ENCODE data around the gene PHF3.
"Not testable (repeated sequence)": the region's sequence is repeated elsewhere in the genome, so short reads cannot be mapped to it uniquely, and the experiment has no call there.

The PHF3 gene

GRCh38 chr6:63742060-63742459, 106.5 kb downstream of the PHF3 start:
- H3K27ac ChIP-seq, result no peak overlapping the region
- ChIA-PET POLR2A (ENCODE audit: low non-redundant PET) (no interaction called here), CTCF (interaction anchor here (0.7 kb wide), 1 partner anchor 97 kb away, joined by 3 read pairs; no protein-coding TSS in a partner anchor)
- no peak for TF ChIP-seq CTCF (conservative IDR thresholded peaks at IDR 0.05; ENCODE audit: low read depth)
- DNase-seq (ENCODE audit: low spot score), result no peak

- ChIA-PET CTCF (interaction anchor here (0.6 to 0.7 kb wide), 2 partner anchors 169 to 391 kb away, joined by 5 read pairs; no protein-coding TSS in a partner anchor), POLR2A (ENCODE audit: low non-redundant PET) (no interaction called here)
- H3K27ac ChIP-seq, result no peak overlapping the region
- no peak for TF ChIP-seq CTCF (conservative IDR thresholded peaks at IDR 0.05; ENCODE audit: low read depth)
- no peak for DNase-seq (ENCODE audit: low spot score)
These were observed 108.1 kb downstream of the PHF3 start for GRCh38 chr6:63743691-63744090.

GRCh38 chr6:63744810-63745209, 109.2 kb downstream of the PHF3 start:
- ChIA-PET POLR2A (ENCODE audit: low non-redundant PET) (no interaction called here), CTCF (interaction anchor here (0.7 kb wide), 2 partner anchors 1111 to 1239 kb away, joined by 4 to 5 read pairs; no protein-coding TSS in a partner anchor)
- no peak for DNase-seq (ENCODE audit: low spot score)
- no peak overlapping the region for H3K27ac ChIP-seq
- no peak for TF ChIP-seq CTCF (conservative IDR thresholded peaks at IDR 0.05; ENCODE audit: low read depth)

- CTCF ChIA-PET, result no interaction called here
- H3K27ac ChIP-seq, result no peak overlapping the region
- no peak for DNase-seq (ENCODE audit: low spot score)
- POLR2A ChIA-PET (ENCODE audit: low non-redundant PET), result no interaction called here
- TF ChIP-seq CTCF (conservative IDR thresholded peaks at IDR 0.05; ENCODE audit: low read depth), result no peak
These were observed 110.2 kb downstream of the PHF3 start for GRCh38 chr6:63745784-63746183.

GRCh38 chr6:63750400-63750799, 114.8 kb downstream of the PHF3 start:
- no peak for DNase-seq (ENCODE audit: low spot score)
- H3K27ac ChIP-seq, result no peak overlapping the region
- TF ChIP-seq CTCF (conservative IDR thresholded peaks at IDR 0.05; ENCODE audit: low read depth), result no peak
- ChIA-PET POLR2A (ENCODE audit: low non-redundant PET) (no interaction called here), CTCF (no interaction called here)

- POLR2A ChIA-PET (ENCODE audit: low non-redundant PET); CTCF ChIA-PET; H3K27ac ChIP-seq; DNase-seq (ENCODE audit: low spot score): not testable (repeated sequence)
These were observed 121.7 kb downstream of the PHF3 start for GRCh38 chr6:63757275-63757674.

- no peak overlapping the region for H3K27ac ChIP-seq
- TF ChIP-seq CTCF (conservative IDR thresholded peaks at IDR 0.05; ENCODE audit: low read depth), result no peak
- ChIA-PET CTCF (no interaction called here), POLR2A (ENCODE audit: low non-redundant PET) (no interaction called here)
- no peak for DNase-seq (ENCODE audit: low spot score)
These were observed 122.2 kb downstream of the PHF3 start for GRCh38 chr6:63757826-63758225.

All from RWPE1 (cell line).